HL-60/S4 (cell line): ENCODE data around the gene MACF1.

Experiments used
- in situ Hi-C: fragments of 300-500 bp; cut with MboI; formaldehyde crosslinking; loops from 2 replicates; pipeline ENCODE4 v1.14.3; 2022; ENCODE audit warnings: low sequenced_read_pairs

MACF1 gene

GRCh38 chr1:39385067-39385988 is 180.8 kb downstream of the MACF1 start:
- in situ Hi-C loops, result no loop called here

- in situ Hi-C loops, result no loop called here
Observed at GRCh38 chr1:39386997-39387396, 182.5 kb downstream of the MACF1 start.

- in situ Hi-C loops, result no loop called here
Observed at GRCh38 chr1:39387452-39387851, 183.0 kb downstream of the MACF1 start.

GRCh38 chr1:39391691-39392679 is 187.5 kb downstream of the MACF1 start:
- in situ Hi-C loops, result no loop called here

- in situ Hi-C loops, result no loop called here
Observed at GRCh38 chr1:39392851-39393573, 188.5 kb downstream of the MACF1 start.

- in situ Hi-C loops, result no loop called here
Observed at GRCh38 chr1:39393645-39394044, 189.2 kb downstream of the MACF1 start.

- in situ Hi-C loops, result no loop called here
Observed at GRCh38 chr1:39394059-39394458, 189.6 kb downstream of the MACF1 start.

- in situ Hi-C loops, result no loop called here
Observed at GRCh38 chr1:39394598-39394997, 190.1 kb downstream of the MACF1 start.

GRCh38 chr1:39395357-39395831 is 190.9 kb downstream of the MACF1 start:
- in situ Hi-C loops, result no loop called here

GRCh38 chr1:39396671-39397070 is 192.2 kb downstream of the MACF1 start:
- in situ Hi-C loops, result no loop called here

- in situ Hi-C loops, result no loop called here
Observed at GRCh38 chr1:39397487-39397886, 193.0 kb downstream of the MACF1 start.

- in situ Hi-C loops, result no loop called here
Observed at GRCh38 chr1:39398278-39399021, 194.0 kb downstream of the MACF1 start.

- in situ Hi-C loops, result no loop called here
Observed at GRCh38 chr1:39401106-39401505, 196.6 kb downstream of the MACF1 start.

GRCh38 chr1:39404876-39405275 is 200.4 kb downstream of the MACF1 start:
- in situ Hi-C loops, result no loop called here

- in situ Hi-C loops, result no loop called here
Observed at GRCh38 chr1:39405358-39405757, 200.9 kb downstream of the MACF1 start.

GRCh38 chr1:39406533-39407450 is 202.3 kb downstream of the MACF1 start:
- in situ Hi-C loops, result no loop called here

- in situ Hi-C loops, result no loop called here
Observed at GRCh38 chr1:39407510-39407895, 203.0 kb downstream of the MACF1 start.

- in situ Hi-C loops, result no loop called here
Observed at GRCh38 chr1:39407896-39408640, 203.6 kb downstream of the MACF1 start.
